ENCODE results near the gene OSBPL10.

DNA sequence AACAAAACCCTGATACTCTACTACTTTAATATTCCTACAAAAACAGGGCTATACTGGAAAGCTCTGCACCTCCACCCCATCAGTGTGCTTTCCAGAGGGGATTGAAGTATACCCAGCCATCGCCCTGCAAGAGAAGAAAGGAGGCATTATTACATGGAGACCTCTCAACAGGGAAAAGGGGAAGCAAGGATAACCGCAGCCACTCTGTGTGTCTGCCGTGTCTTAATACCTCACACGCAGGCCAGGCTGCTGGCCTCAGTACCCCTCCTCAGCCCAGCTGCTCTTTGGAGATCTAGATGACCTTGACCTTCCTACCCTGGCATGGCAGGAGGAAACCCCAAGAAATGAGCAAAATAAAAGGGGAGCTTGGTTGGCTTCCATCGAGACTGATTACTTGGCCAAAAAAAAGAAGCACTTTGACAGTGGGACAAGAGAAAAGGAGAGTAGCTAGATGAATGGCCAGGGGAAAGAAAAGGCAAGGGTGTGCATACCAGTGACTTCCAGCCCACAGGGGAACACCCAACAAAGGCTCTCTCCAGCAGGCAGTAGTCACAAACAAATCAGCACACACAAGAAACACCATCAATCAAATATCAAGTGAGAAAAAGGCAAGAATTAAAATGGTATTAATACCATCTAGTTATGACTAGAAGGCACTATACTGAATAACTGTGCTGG is 318.9 kb downstream of the OSBPL10 start:
- TF ChIP-seq, protein P1, sequence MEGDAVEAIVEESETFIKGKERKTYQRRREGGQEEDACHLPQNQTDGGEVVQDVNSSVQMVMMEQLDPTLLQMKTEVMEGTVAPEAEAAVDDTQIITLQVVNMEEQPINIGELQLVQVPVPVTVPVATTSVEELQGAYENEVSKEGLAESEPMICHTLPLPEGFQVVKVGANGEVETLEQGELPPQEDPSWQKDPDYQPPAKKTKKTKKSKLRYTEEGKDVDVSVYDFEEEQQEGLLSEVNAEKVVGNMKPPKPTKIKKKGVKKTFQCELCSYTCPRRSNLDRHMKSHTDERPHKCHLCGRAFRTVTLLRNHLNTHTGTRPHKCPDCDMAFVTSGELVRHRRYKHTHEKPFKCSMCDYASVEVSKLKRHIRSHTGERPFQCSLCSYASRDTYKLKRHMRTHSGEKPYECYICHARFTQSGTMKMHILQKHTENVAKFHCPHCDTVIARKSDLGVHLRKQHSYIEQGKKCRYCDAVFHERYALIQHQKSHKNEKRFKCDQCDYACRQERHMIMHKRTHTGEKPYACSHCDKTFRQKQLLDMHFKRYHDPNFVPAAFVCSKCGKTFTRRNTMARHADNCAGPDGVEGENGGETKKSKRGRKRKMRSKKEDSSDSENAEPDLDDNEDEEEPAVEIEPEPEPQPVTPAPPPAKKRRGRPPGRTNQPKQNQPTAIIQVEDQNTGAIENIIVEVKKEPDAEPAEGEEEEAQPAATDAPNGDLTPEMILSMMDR (IDR thresholded peaks at IDR 0.05; ENCODE audit: insufficient read depth, low read depth, low read length) = no peak
- no peak for TF ChIP-seq EZH2 (IDR thresholded peaks at IDR 0.05; ENCODE audit: insufficient read depth, low read length)

Measured in astrocyte (in vitro differentiated cells and primary cell).